ENCODE measurements around the gene LATS2. TPM values are rescaled to one million over a fixed set of nuclear protein-coding genes. Genes with fewer than 3 reads are reported as not detected.

Gene LATS2
- polyA plus RNA-seq, 4 donors, result 1.1 to 5.0 (median 2.9) TPM

GRCh38 chr13:21069561-21070004 lies 8.2 kb upstream of the LATS2 start:
- DNase-seq (peak; percentile 13 to 38), FAIRE-seq (no peak)
- H3K27ac ChIP-seq (ENCODE audit: low read depth in 1 of 3, low read length in 2 of 3), result no peak overlapping the region
- no peak overlapping the region for H3K4me3 ChIP-seq (ENCODE audit: low read depth in 1 of 3, low read length in 3 of 3)
- no peaks in the 10 kb centered on the region for H3K4me1 ChIP-seq (ENCODE audit: control insufficient read depth in 3 of 3, insufficient read depth in 2 of 3, low read depth in 1 of 3, low read length in 2 of 3)
- no peaks in the 10 kb centered on the region for H3K9me3 ChIP-seq (ENCODE audit: control insufficient read depth in 2 of 2, insufficient read depth in 1 of 2, low read depth in 1 of 2, low read length in 1 of 2)
- H3K27me3 ChIP-seq (ENCODE audit: control insufficient read depth in 3 of 3, insufficient read depth in 3 of 3, low read length in 3 of 3), result peaks cover 0 to 2% (median 0%) of the 10 kb centered on the region in 3 donors
- H3K36me3 ChIP-seq (ENCODE audit: control insufficient read depth in 3 of 3, insufficient read depth in 2 of 3, low read depth in 1 of 3, low read length in 3 of 3), result no peaks in the 10 kb centered on the region
- 56 to 72% (median 66%) methylated on average over 6 of the region's 6 CpGs for WGBS, 3 donors

- no peaks in the 10 kb centered on the region for H3K36me3 ChIP-seq (ENCODE audit: control insufficient read depth in 3 of 3, insufficient read depth in 2 of 3, low read depth in 1 of 3, low read length in 3 of 3)
- H3K9me3 ChIP-seq (ENCODE audit: control insufficient read depth in 2 of 2, insufficient read depth in 1 of 2, low read depth in 1 of 2, low read length in 1 of 2), result no peaks in the 10 kb centered on the region
- no peak for DNase-seq
- no peak for FAIRE-seq
- WGBS, 3 donors, result 76 to 80% (median 78%) methylated on average over 4 of the region's 4 CpGs
- H3K4me3 ChIP-seq (ENCODE audit: low read depth in 1 of 3, low read length in 3 of 3), result no peak overlapping the region
- H3K4me1 ChIP-seq (ENCODE audit: control insufficient read depth in 3 of 3, insufficient read depth in 2 of 3, low read depth in 1 of 3, low read length in 2 of 3), result no peaks in the 10 kb centered on the region
- no peaks in the 10 kb centered on the region for H3K27me3 ChIP-seq (ENCODE audit: control insufficient read depth in 3 of 3, insufficient read depth in 3 of 3, low read length in 3 of 3)
- H3K27ac ChIP-seq (ENCODE audit: low read depth in 1 of 3, low read length in 2 of 3), result no peak overlapping the region
Observed at GRCh38 chr13:21067848-21068247, 6.5 kb upstream of the LATS2 start.

- DNase-seq (no peak), FAIRE-seq (no peak)
- WGBS, 3 donors, result 83 to 89% (median 85%) methylated on average over 4 of the region's 4 CpGs
- H3K4me3 ChIP-seq (ENCODE audit: low read depth in 1 of 3, low read length in 3 of 3), result no peak overlapping the region
- H3K27me3 ChIP-seq (ENCODE audit: control insufficient read depth in 3 of 3, insufficient read depth in 3 of 3, low read length in 3 of 3), result peaks cover 0 to 5% (median 0%) of the 10 kb centered on the region in 3 donors
- no peaks in the 10 kb centered on the region for H3K9me3 ChIP-seq (ENCODE audit: control insufficient read depth in 2 of 2, insufficient read depth in 1 of 2, low read depth in 1 of 2, low read length in 1 of 2)
- no peak overlapping the region for H3K27ac ChIP-seq (ENCODE audit: low read depth in 1 of 3, low read length in 2 of 3)
- no peaks in the 10 kb centered on the region for H3K4me1 ChIP-seq (ENCODE audit: control insufficient read depth in 3 of 3, insufficient read depth in 2 of 3, low read depth in 1 of 3, low read length in 2 of 3)
- no peaks in the 10 kb centered on the region for H3K36me3 ChIP-seq (ENCODE audit: control insufficient read depth in 3 of 3, insufficient read depth in 2 of 3, low read depth in 1 of 3, low read length in 3 of 3)
Observed at GRCh38 chr13:21066946-21067345, 5.6 kb upstream of the LATS2 start.

GRCh38 chr13:21065686-21066085 lies 4.3 kb upstream of the LATS2 start:
- no peaks in the 10 kb centered on the region for H3K4me1 ChIP-seq (ENCODE audit: control insufficient read depth in 3 of 3, insufficient read depth in 2 of 3, low read depth in 1 of 3, low read length in 2 of 3)
- H3K27ac ChIP-seq (ENCODE audit: low read depth in 1 of 3, low read length in 2 of 3), result no peak overlapping the region
- DNase-seq, result no peak
- H3K9me3 ChIP-seq (ENCODE audit: control insufficient read depth in 2 of 2, insufficient read depth in 1 of 2, low read depth in 1 of 2, low read length in 1 of 2), result no peaks in the 10 kb centered on the region
- 83 to 97% (median 88%) methylated on average over 2 of the region's 2 CpGs for WGBS, 3 donors
- no peaks in the 10 kb centered on the region for H3K36me3 ChIP-seq (ENCODE audit: control insufficient read depth in 3 of 3, insufficient read depth in 2 of 3, low read depth in 1 of 3, low read length in 3 of 3)
- no peak overlapping the region for H3K4me3 ChIP-seq (ENCODE audit: low read depth in 1 of 3, low read length in 3 of 3)
- H3K27me3 ChIP-seq (ENCODE audit: control insufficient read depth in 3 of 3, insufficient read depth in 3 of 3, low read length in 3 of 3), result peaks cover 0 to 5% (median under 1%) of the 10 kb centered on the region in 3 donors
- FAIRE-seq, result no peak

GRCh38 chr13:21063031-21063430 lies 1.6 kb upstream of the LATS2 start:
- FAIRE-seq (no peak), DNase-seq (no peak)
- H3K27ac ChIP-seq (ENCODE audit: low read depth in 1 of 3, low read length in 2 of 3), result no peak overlapping the region
- no peaks in the 10 kb centered on the region for H3K9me3 ChIP-seq (ENCODE audit: control insufficient read depth in 2 of 2, insufficient read depth in 1 of 2, low read depth in 1 of 2, low read length in 1 of 2)
- H3K4me1 ChIP-seq (ENCODE audit: control insufficient read depth in 3 of 3, insufficient read depth in 2 of 3, low read depth in 1 of 3, low read length in 2 of 3), result no peaks in the 10 kb centered on the region
- H3K4me3 ChIP-seq (ENCODE audit: low read depth in 1 of 3, low read length in 3 of 3), result no peak overlapping the region
- WGBS, 3 donors, result 72 to 89% (median 81%) methylated on average over 2 of the region's 2 CpGs
- H3K27me3 ChIP-seq (ENCODE audit: control insufficient read depth in 3 of 3, insufficient read depth in 3 of 3, low read length in 3 of 3), result peaks cover 4 to 13% (median 7%) of the 10 kb centered on the region in 3 donors
- no peaks in the 10 kb centered on the region for H3K36me3 ChIP-seq (ENCODE audit: control insufficient read depth in 3 of 3, insufficient read depth in 2 of 3, low read depth in 1 of 3, low read length in 3 of 3)

- DNase-seq, result peak; percentile 3 to 58
- Histone ChIP-seq H3K4me3 (ENCODE audit: low read depth in 1 of 3, low read length in 3 of 3) (peak overlapping the region; percentile 49 to 95 (median 80)), H3K9me3 (ENCODE audit: control insufficient read depth in 2 of 2, insufficient read depth in 1 of 2, low read depth in 1 of 2, low read length in 1 of 2) (no peaks in the 10 kb centered on the region), H3K4me1 (ENCODE audit: control insufficient read depth in 3 of 3, insufficient read depth in 2 of 3, low read depth in 1 of 3, low read length in 2 of 3) (peaks cover 0 to 3% (median 0%) of the 10 kb centered on the region in 3 donors), H3K36me3 (ENCODE audit: control insufficient read depth in 3 of 3, insufficient read depth in 2 of 3, low read depth in 1 of 3, low read length in 3 of 3) (no peaks in the 10 kb centered on the region), H3K27me3 (ENCODE audit: control insufficient read depth in 3 of 3, insufficient read depth in 3 of 3, low read length in 3 of 3) (peaks cover 4 to 13% (median 7%) of the 10 kb centered on the region in 3 donors), H3K27ac (ENCODE audit: low read depth in 1 of 3, low read length in 2 of 3) (peak overlapping the region; percentile 51 to 96 (median 71))
- no peak for FAIRE-seq
- WGBS, 3 donors, result 3 to 6% (median 5%) methylated on average over 31 to 100 of the region's 100 CpGs
Observed at GRCh38 chr13:21060338-21061028, 903 bp downstream of the LATS2 start.

- WGBS, 3 donors, result 80 to 86% (median 82%) methylated on average over 35 of the region's 35 CpGs
- no peaks in the 10 kb centered on the region for H3K9me3 ChIP-seq (ENCODE audit: control insufficient read depth in 2 of 2, insufficient read depth in 1 of 2, low read depth in 1 of 2, low read length in 1 of 2)
- H3K4me3 ChIP-seq (ENCODE audit: low read depth in 1 of 3, low read length in 3 of 3), result peak overlapping the region; percentile 43 to 95 (median 80)
- H3K27ac ChIP-seq (ENCODE audit: low read depth in 1 of 3, low read length in 2 of 3), result peak overlapping the region in 2 of 3 donors; percentile 51 to 96
- H3K4me1 ChIP-seq (ENCODE audit: control insufficient read depth in 3 of 3, insufficient read depth in 2 of 3, low read depth in 1 of 3, low read length in 2 of 3), result peaks cover 0 to 6% (median 0%) of the 10 kb centered on the region in 3 donors
- peaks cover 4 to 13% (median 7%) of the 10 kb centered on the region in 3 donors for H3K27me3 ChIP-seq (ENCODE audit: control insufficient read depth in 3 of 3, insufficient read depth in 3 of 3, low read length in 3 of 3)
- no peaks in the 10 kb centered on the region for H3K36me3 ChIP-seq (ENCODE audit: control insufficient read depth in 3 of 3, insufficient read depth in 2 of 3, low read depth in 1 of 3, low read length in 3 of 3)
- FAIRE-seq (no peak), DNase-seq (no peak)
Observed at GRCh38 chr13:21059641-21060337, 1.6 kb downstream of the LATS2 start.

- H3K4me1 ChIP-seq (ENCODE audit: control insufficient read depth in 3 of 3, insufficient read depth in 2 of 3, low read depth in 1 of 3, low read length in 2 of 3), result peaks cover 0 to 6% (median 0%) of the 10 kb centered on the region in 3 donors
- WGBS, 3 donors, result 11 to 30% (median 24%) methylated on average over 2 of the region's 2 CpGs
- FAIRE-seq (no peak), DNase-seq (no peak)
- H3K27ac ChIP-seq (ENCODE audit: low read depth in 1 of 3, low read length in 2 of 3), result no peak overlapping the region
- H3K36me3 ChIP-seq (ENCODE audit: control insufficient read depth in 3 of 3, insufficient read depth in 2 of 3, low read depth in 1 of 3, low read length in 3 of 3), result no peaks in the 10 kb centered on the region
- no peak overlapping the region for H3K4me3 ChIP-seq (ENCODE audit: low read depth in 1 of 3, low read length in 3 of 3)
- no peaks in the 10 kb centered on the region for H3K9me3 ChIP-seq (ENCODE audit: control insufficient read depth in 2 of 2, insufficient read depth in 1 of 2, low read depth in 1 of 2, low read length in 1 of 2)
- H3K27me3 ChIP-seq (ENCODE audit: control insufficient read depth in 3 of 3, insufficient read depth in 3 of 3, low read length in 3 of 3), result peaks cover 4 to 13% (median 7%) of the 10 kb centered on the region in 3 donors
Observed at GRCh38 chr13:21058361-21058760, 3.0 kb downstream of the LATS2 start.
